HepG2 (cell line): Measurements from ENCODE around the gene ASXL1. TPM values are rescaled to one million over a fixed set of nuclear protein-coding genes. Genes with fewer than 3 reads are reported as not detected.

Experiments used
- ASH2L ChIP-seq: fragments of 300-600, 200-600 bp; sonication (generic); IDR thresholded peaks from 2 replicates; pipeline ENCODE4 v1.7.0; 2017; ENCODE audit warnings: low read depth, mild to moderate bottlenecking, moderate library complexity, mixed read lengths, low read length; ENCODE audit not compliant: insufficient read length
- CAMTA2 ChIP-seq: sonication (generic); formaldehyde crosslinking; IDR thresholded peaks from 2 replicates; pipeline ENCODE4 v1.4.0; 2020; ENCODE audit warnings: mild to moderate bottlenecking, missing genetic modification reagents, borderline replicate concordance
- CBX5 ChIP-seq: sonication (generic); formaldehyde crosslinking; IDR thresholded peaks from 2 replicates; pipeline ENCODE4 v1.4.0; 2020; ENCODE audit warnings: missing genetic modification reagents, borderline replicate concordance
- ELF3 ChIP-seq: IDR thresholded peaks from 2 replicates; pipeline ENCODE4 v1.6.1; 2016; ENCODE audit warnings: missing genetic modification reagents, missing compliant biosample characterization
- HHEX ChIP-seq: IDR thresholded peaks from 2 replicates; pipeline ENCODE4 v1.6.1; 2016; ENCODE audit warnings: control low read depth
- KMT2B ChIP-seq: IDR thresholded peaks from 2 replicates; pipeline ENCODE4 v1.6.1; 2016; ENCODE audit warnings: missing genetic modification reagents, missing compliant biosample characterization
- MATR3 ChIP-seq: sonication (generic); formaldehyde crosslinking; IDR thresholded peaks from 2 replicates; pipeline ENCODE4 v1.4.0; 2020; ENCODE audit warnings: missing genetic modification reagents
- PTBP1 ChIP-seq: fragments of 200-400 bp; formaldehyde crosslinking; IDR thresholded peaks from 2 replicates; pipeline ENCODE4 v1.6.1; 2018; ENCODE audit warnings: low read length, low read depth; ENCODE audit not compliant: poor library complexity, severe bottlenecking
- RFXANK ChIP-seq: IDR thresholded peaks from 2 replicates; pipeline ENCODE4 v1.6.1; 2016
- STAT6 ChIP-seq: sonication (generic); formaldehyde crosslinking; IDR thresholded peaks from 2 replicates; pipeline ENCODE4 v1.4.0; 2020; ENCODE audit warnings: missing genetic modification reagents, mild to moderate bottlenecking, borderline replicate concordance
- ZBTB46 ChIP-seq: sonication (generic); formaldehyde crosslinking; IDR thresholded peaks from 2 replicates; pipeline ENCODE4 v1.4.0; 2020; ENCODE audit warnings: mild to moderate bottlenecking, missing genetic modification reagents, borderline replicate concordance
- ZNF136 ChIP-seq: sonication (generic); formaldehyde crosslinking; IDR thresholded peaks from 2 replicates; pipeline ENCODE4 v1.8.1; 2022; ENCODE audit warnings: low read depth, mild to moderate bottlenecking, moderate library complexity, missing genetic modification reagents
- ZNF576 ChIP-seq: sonication (generic); formaldehyde crosslinking; IDR thresholded peaks from 2 replicates; pipeline ENCODE4 v1.4.0; 2020; ENCODE audit warnings: mild to moderate bottlenecking, missing genetic modification reagents
- ZNF777 ChIP-seq: sonication (generic); formaldehyde crosslinking; IDR thresholded peaks from 2 replicates; pipeline ENCODE4 v1.4.0; 2020; ENCODE audit warnings: missing genetic modification reagents
- ZSCAN30 ChIP-seq: sonication (generic); formaldehyde crosslinking; IDR thresholded peaks from 2 replicates; pipeline ENCODE4 v1.5.0; 2020; ENCODE audit warnings: mild to moderate bottlenecking, missing genetic modification reagents
- ZSCAN9 ChIP-seq: IDR thresholded peaks from 2 replicates; pipeline ENCODE4 v1.6.1; 2016; ENCODE audit warnings: borderline replicate concordance
- polyA plus RNA-seq, 8 experiments: library from polyadenylated mRNA; depleted of rRNA in 3 of 8; stranded (reverse) in 7 of 8; unstranded in 1 of 8; fragments of >200 nt; fragmentation: Illumina TruSeq in 4 of 8; extraction: Trizol in 4 of 8; gene quantifications; 2 replicates each; pipeline versions ENCODE4 v1.2.1 to v1.2.3, GENCODE V29; 2011 to 2016; ENCODE audit warnings: low read depth in 4 of 8, missing spikeins in 1 of 8, mixed read lengths in 1 of 8; ENCODE audit not compliant: insufficient read depth in 1 of 8
- total RNA-seq, 5 experiments: library from RNA; depleted of rRNA; stranded (reverse); fragments of >200 nt; fragmentation: Illumina TruSeq; extraction: Trizol; gene quantifications; 2 replicates each; pipeline ENCODE4 v1.2.3, GENCODE V29; 2016; ENCODE audit warnings: low read depth in 1 of 5
- TF ChIP-seq, protein P1 (sequence below): IDR thresholded peaks from 2 replicates; pipeline ENCODE4 v1.6.1; 2016; ENCODE audit warnings: mild to moderate bottlenecking, missing biosample characterization, missing genetic modification reagents
- TF ChIP-seq, protein P2 (sequence below): sonication (generic); formaldehyde crosslinking; IDR thresholded peaks from 2 replicates; pipeline ENCODE4 v1.8.0; 2022; ENCODE audit warnings: missing genetic modification reagents, mild to moderate bottlenecking, borderline replicate concordance
- TF ChIP-seq, protein P3 (sequence below): IDR thresholded peaks from 2 replicates; pipeline ENCODE4 v1.6.1; 2016; ENCODE audit warnings: missing biosample characterization, missing genetic modification reagents, low read depth
- TF ChIP-seq, protein P4 (sequence below): sonication (generic); formaldehyde crosslinking; IDR thresholded peaks from 2 replicates; pipeline ENCODE4 v1.4.0; 2020; ENCODE audit warnings: missing genetic modification reagents

The ASXL1 gene
- total and polyA plus RNA-seq, 2 of the 13 experiments (the other 11 are each of a cell fraction or from before 2014, with no cell fraction given), result 62.1 to 74.8 TPM

- TF ChIP-seq, protein P1, sequence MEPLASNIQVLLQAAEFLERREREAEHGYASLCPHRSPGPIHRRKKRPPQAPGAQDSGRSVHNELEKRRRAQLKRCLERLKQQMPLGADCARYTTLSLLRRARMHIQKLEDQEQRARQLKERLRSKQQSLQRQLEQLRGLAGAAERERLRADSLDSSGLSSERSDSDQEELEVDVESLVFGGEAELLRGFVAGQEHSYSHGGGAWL (CRISPR knock-in tag), result no peak
- no peak for TF ChIP-seq ZNF136 (CRISPR knock-in tag)
- TF ChIP-seq ZSCAN9 (CRISPR knock-in tag), result 0 out of 2 replicates have a peak, but pooled peaks have one; percentile 57
- no peak for TF ChIP-seq HHEX (CRISPR knock-in tag)
- peak; percentile 61; the same call in 1 of the 2 replicates for TF ChIP-seq KMT2B (CRISPR knock-in tag)
- TF ChIP-seq, protein P2, sequence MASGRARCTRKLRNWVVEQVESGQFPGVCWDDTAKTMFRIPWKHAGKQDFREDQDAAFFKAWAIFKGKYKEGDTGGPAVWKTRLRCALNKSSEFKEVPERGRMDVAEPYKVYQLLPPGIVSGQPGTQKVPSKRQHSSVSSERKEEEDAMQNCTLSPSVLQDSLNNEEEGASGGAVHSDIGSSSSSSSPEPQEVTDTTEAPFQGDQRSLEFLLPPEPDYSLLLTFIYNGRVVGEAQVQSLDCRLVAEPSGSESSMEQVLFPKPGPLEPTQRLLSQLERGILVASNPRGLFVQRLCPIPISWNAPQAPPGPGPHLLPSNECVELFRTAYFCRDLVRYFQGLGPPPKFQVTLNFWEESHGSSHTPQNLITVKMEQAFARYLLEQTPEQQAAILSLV (CRISPR knock-in tag), result no peak
- TF ChIP-seq ZSCAN30 (CRISPR knock-in tag), result no peak
- no peak for TF ChIP-seq ZNF576 (CRISPR knock-in tag)
- TF ChIP-seq ZBTB46 (CRISPR knock-in tag), result no peak
- no peak for TF ChIP-seq MATR3 (CRISPR knock-in tag)
- no peak for TF ChIP-seq ELF3 (CRISPR knock-in tag)
- TF ChIP-seq CBX5, result peak; percentile 29
- TF ChIP-seq ASH2L, result peak; percentile 30
- no peak for TF ChIP-seq RFXANK (CRISPR knock-in tag)
- TF ChIP-seq, protein P3, sequence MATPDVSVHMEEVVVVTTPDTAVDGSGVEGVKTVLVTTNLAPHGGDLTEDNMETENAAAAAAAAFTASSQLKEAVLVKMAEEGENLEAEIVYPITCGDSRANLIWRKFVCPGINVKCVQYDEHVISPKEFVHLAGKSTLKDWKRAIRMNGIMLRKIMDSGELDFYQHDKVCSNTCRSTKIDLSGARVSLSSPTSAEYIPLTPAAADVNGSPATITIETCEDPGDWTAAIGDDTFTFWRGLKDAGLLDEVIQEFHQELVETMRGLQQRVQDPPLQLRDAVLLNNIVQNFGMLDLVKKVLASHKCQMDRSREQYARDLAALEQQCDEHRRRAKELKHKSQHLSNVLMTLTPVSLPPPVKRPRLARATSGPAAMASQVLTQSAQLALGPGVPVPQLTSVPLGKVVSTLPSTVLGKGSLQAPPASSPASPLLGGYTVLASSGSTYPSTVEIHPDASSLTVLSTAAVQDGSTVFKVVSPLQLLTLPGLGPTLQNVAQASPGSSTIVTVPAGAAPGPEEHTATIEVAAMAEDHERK (CRISPR knock-in tag), result no peak
- no peak for TF ChIP-seq STAT6
- TF ChIP-seq, protein P4, sequence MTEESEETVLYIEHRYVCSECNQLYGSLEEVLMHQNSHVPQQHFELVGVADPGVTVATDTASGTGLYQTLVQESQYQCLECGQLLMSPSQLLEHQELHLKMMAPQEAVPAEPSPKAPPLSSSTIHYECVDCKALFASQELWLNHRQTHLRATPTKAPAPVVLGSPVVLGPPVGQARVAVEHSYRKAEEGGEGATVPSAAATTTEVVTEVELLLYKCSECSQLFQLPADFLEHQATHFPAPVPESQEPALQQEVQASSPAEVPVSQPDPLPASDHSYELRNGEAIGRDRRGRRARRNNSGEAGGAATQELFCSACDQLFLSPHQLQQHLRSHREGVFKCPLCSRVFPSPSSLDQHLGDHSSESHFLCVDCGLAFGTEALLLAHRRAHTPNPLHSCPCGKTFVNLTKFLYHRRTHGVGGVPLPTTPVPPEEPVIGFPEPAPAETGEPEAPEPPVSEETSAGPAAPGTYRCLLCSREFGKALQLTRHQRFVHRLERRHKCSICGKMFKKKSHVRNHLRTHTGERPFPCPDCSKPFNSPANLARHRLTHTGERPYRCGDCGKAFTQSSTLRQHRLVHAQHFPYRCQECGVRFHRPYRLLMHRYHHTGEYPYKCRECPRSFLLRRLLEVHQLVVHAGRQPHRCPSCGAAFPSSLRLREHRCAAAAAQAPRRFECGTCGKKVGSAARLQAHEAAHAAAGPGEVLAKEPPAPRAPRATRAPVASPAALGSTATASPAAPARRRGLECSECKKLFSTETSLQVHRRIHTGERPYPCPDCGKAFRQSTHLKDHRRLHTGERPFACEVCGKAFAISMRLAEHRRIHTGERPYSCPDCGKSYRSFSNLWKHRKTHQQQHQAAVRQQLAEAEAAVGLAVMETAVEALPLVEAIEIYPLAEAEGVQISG (CRISPR knock-in tag), result peak; percentile 27; the same call in 1 of the 2 replicates
- no peak for TF ChIP-seq PTBP1
- no peak for TF ChIP-seq ZNF777 (CRISPR knock-in tag)
- no peak for TF ChIP-seq CAMTA2 (CRISPR knock-in tag)
These were observed 21.2 kb upstream of the ASXL1 start (continued) for GRCh38 chr20:32336918-32337347.
